CD4-positive, alpha-beta T cell (primary cell): ENCODE data around the gene RESF1. TPM values are rescaled to one million over a fixed set of nuclear protein-coding genes. Genes with fewer than 3 reads are reported as not detected.
"Not testable (repeated sequence)": the region's sequence is repeated elsewhere in the genome, so short reads cannot be mapped to it uniquely, and the experiment has no call there.

Experiments
- ATAC-seq: fragments of 200-7000 bp; cut with Tn5 transposase; one replicate; pipeline ENCODE4 v1.10.0; 2022; ENCODE audit warnings: mild to moderate bottlenecking; ENCODE audit not compliant: poor library complexity
- CTCF ChIA-PET: fragments of 350-600 bp; sonication (Branson Sonifier 250); formaldehyde crosslinking; loops from one replicate; lab custom pipeline; 2021; ENCODE audit warnings: antibody characterized with exemption, inconsistent platforms; lab: Charles Lee
- POLR2A ChIA-PET: fragments of 350-600 bp; sonication (Branson Sonifier 250); formaldehyde crosslinking; loops from one replicate; lab custom pipeline; 2021; ENCODE audit warnings: antibody characterized with exemption, inconsistent platforms; lab: Charles Lee
- DNase-seq, 14 experiments: peaks; one replicate each; pipeline ENCODE4 v3.0.0-alpha.2; 2013 to 2020; ENCODE audit warnings: mixed read lengths in 2 of 14
- H3K27ac ChIP-seq, 2 donors: one replicate each; pipeline versions ENCODE4 v1.5.1 to v1.7.0; 2013; ENCODE audit warnings: low read length in 2 of 2, low read depth in 1 of 2, mild to moderate bottlenecking in 1 of 2
- H3K27me3 ChIP-seq, 2 experiments: 1 replicate in 1 of 2; 2 replicates in 1 of 2; pipeline versions ENCODE4 v1.6.1 to v1.7.0; 2013; ENCODE audit warnings: low read length in 2 of 2, control low read depth in 1 of 2, mild to moderate bottlenecking in 1 of 2, moderate library complexity in 1 of 2; ENCODE audit not compliant: insufficient read depth in 2 of 2, control insufficient read depth in 1 of 2
- H3K36me3 ChIP-seq: one replicate; pipeline ENCODE4 v1.6.1; 2013; ENCODE audit warnings: low read length, control low read depth; ENCODE audit not compliant: insufficient read depth
- H3K4me1 ChIP-seq: one replicate; pipeline ENCODE4 v1.6.1; 2013; ENCODE audit warnings: low read length, control low read depth; ENCODE audit not compliant: insufficient read depth
- H3K4me3 ChIP-seq: one replicate; pipeline ENCODE4 v1.5.1; 2013; ENCODE audit warnings: mild to moderate bottlenecking, low read length, moderate library complexity
- H3K9me3 ChIP-seq, 2 experiments: 1 replicate in 1 of 2; 2 replicates in 1 of 2; pipeline versions ENCODE4 v1.6.1 to v1.7.0; 2013; ENCODE audit warnings: low read length in 2 of 2, mild to moderate bottlenecking in 2 of 2, control low read depth in 1 of 2, moderate library complexity in 1 of 2; ENCODE audit not compliant: control insufficient read depth in 1 of 2, insufficient read depth in 1 of 2
- H3K27ac Mint-ChIP-seq: one replicate; pipeline ENCODE4 v1.8.0; 2020; ENCODE audit warnings: mixed read lengths
- H3K27me3 Mint-ChIP-seq: one replicate; pipeline ENCODE4 v1.8.0; 2021; ENCODE audit warnings: mixed read lengths
- H3K36me3 Mint-ChIP-seq: one replicate; pipeline ENCODE4 v1.8.0; 2021; ENCODE audit warnings: low read depth, mixed read lengths
- H3K4me1 Mint-ChIP-seq: one replicate; pipeline ENCODE4 v1.8.0; 2021; ENCODE audit warnings: low read depth, mixed read lengths
- H3K4me3 Mint-ChIP-seq: one replicate; pipeline ENCODE4 v1.8.0; 2020; ENCODE audit warnings: mild to moderate bottlenecking, mixed read lengths
- H3K9me3 Mint-ChIP-seq: one replicate; pipeline ENCODE4 v1.8.0; 2020; ENCODE audit warnings: mixed read lengths
- CTCF ChIP-seq: fragments of 200-600 bp; IDR thresholded peaks from one replicate; pipeline ENCODE4 v1.8.0; 2022; ENCODE audit warnings: antibody characterized with exemption, mild to moderate bottlenecking
- intact Hi-C, 2 experiments: fragments of 100-400 bp; cut with DNase I in 1 of 2; cut with micrococcal nuclease in 1 of 2; formaldehyde crosslinking; loops; one replicate each; pipeline versions ENCODE4 v1.15.1 to v1.9.0; 2023 to 2025; cut with DNase I, micrococcal nuclease
- total RNA-seq, 174 experiments: library from RNA in 2 of 174; stranded (reverse) in 2 of 174; gene quantifications; one replicate each; pipeline ENCODE4 v1.2.3 and lab custom pipeline; 2021 to 2026

Gene RESF1
- total RNA-seq, 2 experiments from 2014 or later = 113 to 124 TPM

GRCh38 chr12:31947971-31948370, 11.2 kb upstream of the RESF1 start:
- POLR2A ChIA-PET = no interaction called here
- H3K9me3 Mint-ChIP-seq = peaks cover 10% of the 10 kb centered on the region
- TF ChIP-seq CTCF = no peak
- no peak for ATAC-seq
- H3K27ac Mint-ChIP-seq = no peak overlapping the region
- intact Hi-C loops = no loop called here
- Histone ChIP-seq H3K27me3 (no peaks in the 10 kb centered on the region), H3K4me1 (peaks cover 9% of the 10 kb centered on the region), H3K9me3 (peaks cover 3 to 20% of the 10 kb centered on the region in 2 experiments), H3K36me3 (no peaks in the 10 kb centered on the region), H3K27ac (no peak overlapping the region), H3K4me3 (no peak overlapping the region)
- CTCF ChIA-PET = no interaction called here
- H3K4me3 Mint-ChIP-seq = no peak overlapping the region
- peaks cover 19% of the 10 kb centered on the region for H3K4me1 Mint-ChIP-seq
- H3K27me3 Mint-ChIP-seq = no peaks in the 10 kb centered on the region
- H3K36me3 Mint-ChIP-seq = peaks cover 37% of the 10 kb centered on the region
- DNase-seq = no peak

GRCh38 chr12:31948697-31949359, 10.4 kb upstream of the RESF1 start:
- Mint-ChIP-seq H3K4me1 (peaks cover 28% of the 10 kb centered on the region), H3K36me3 (peaks cover 33% of the 10 kb centered on the region)
- H3K9me3 Mint-ChIP-seq, H3K27ac Mint-ChIP-seq, DNase-seq, H3K27me3 ChIP-seq, H3K4me3 Mint-ChIP-seq, intact Hi-C loops, ATAC-seq, H3K27me3 Mint-ChIP-seq, H3K27ac ChIP-seq, CTCF ChIA-PET, H3K4me3 ChIP-seq, H3K4me1 ChIP-seq, H3K36me3 ChIP-seq: not testable (repeated sequence)
- H3K9me3 ChIP-seq = peaks cover 0 to 18% of the 10 kb centered on the region in 2 experiments
- POLR2A ChIA-PET = interaction anchor here (2.6 kb wide), 1 partner anchor 11 kb away, joined by 15 read pairs; the partner anchor contains the start of gene RESF1

GRCh38 chr12:31950088-31950487, 9.1 kb upstream of the RESF1 start:
- Mint-ChIP-seq H3K36me3 (peaks cover 27% of the 10 kb centered on the region), H3K9me3 (peaks cover 10% of the 10 kb centered on the region), H3K4me1 (peaks cover 37% of the 10 kb centered on the region), H3K4me3 (no peak overlapping the region), H3K27ac (no peak overlapping the region), H3K27me3 (no peaks in the 10 kb centered on the region)
- Histone ChIP-seq H3K9me3 (peaks cover 0 to 13% of the 10 kb centered on the region in 2 experiments), H3K36me3 (no peaks in the 10 kb centered on the region), H3K4me3 (no peak overlapping the region), H3K27ac (no peak overlapping the region), H3K4me1 (peaks cover 11% of the 10 kb centered on the region), H3K27me3 (no peaks in the 10 kb centered on the region)
- ChIA-PET POLR2A (interaction anchor here (0.6 to 2.6 kb wide), 2 partner anchors 10 to 94 kb away, joined by 3 to 15 read pairs; partner anchors contain the start of gene RESF1), CTCF (interaction anchor here (1.1 kb wide), 1 partner anchor 9 kb away, joined by 4 read pairs; the partner anchor contains the start of gene RESF1)
- no peak for ATAC-seq
- TF ChIP-seq CTCF = no peak
- intact Hi-C loops = no loop called here
- DNase-seq = no peak
